Activated T-cell treated with anti-CD3 and anti-CD28 coated beads, Interleukin-2, amount 50 U/mL, for 72 hours (primary cell): ENCODE measurements around the gene ATXN7. TPM values are rescaled to one million over a fixed set of nuclear protein-coding genes. Genes with fewer than 3 reads are reported as not detected.

ENCODE experiments used
- ATAC-seq, 2 donors: fragments of 150-1000 bp; cut with Tn5 transposase; replicated peaks in 1 of 2; 2 replicates each; pipeline ENCODE4 v1.10.0; 2021; ENCODE audit warnings: moderate library complexity in 2 of 2, mild to moderate bottlenecking in 1 of 2
- DNase-seq, 2 donors: peaks; one replicate each; pipeline ENCODE4 v3.0.0; 2021 to 2022; ENCODE audit warnings: mixed read lengths in 1 of 2
- H3K27ac Mint-ChIP-seq: one replicate; pipeline ENCODE4 v1.8.0; 2022; ENCODE audit warnings: mild to moderate bottlenecking, moderate library complexity, mixed read lengths
- H3K27me3 Mint-ChIP-seq: one replicate; pipeline ENCODE4 v1.8.0; 2022; ENCODE audit warnings: low read depth, mixed read lengths
- H3K36me3 Mint-ChIP-seq, 2 donors: one replicate each; pipeline ENCODE4 v1.8.0; 2022; ENCODE audit warnings: mixed read lengths in 2 of 2, mild to moderate bottlenecking in 1 of 2; ENCODE audit not compliant: insufficient read depth in 2 of 2
- H3K4me1 Mint-ChIP-seq: one replicate; pipeline ENCODE4 v1.8.0; 2022; ENCODE audit warnings: low read depth, mixed read lengths
- H3K4me3 Mint-ChIP-seq, 2 donors: one replicate each; pipeline ENCODE4 v1.8.0; 2022; ENCODE audit warnings: mild to moderate bottlenecking in 2 of 2, mixed read lengths in 2 of 2, moderate library complexity in 2 of 2
- H3K9me3 Mint-ChIP-seq, 2 donors: one replicate each; pipeline ENCODE4 v1.8.0; 2022; ENCODE audit warnings: mixed read lengths in 2 of 2
- total RNA-seq, 2 donors: library from RNA; stranded (reverse); gene quantifications; one replicate each; pipeline ENCODE4 v1.2.3, GENCODE V29; 2022

ATXN7 gene
- total RNA-seq, 2 donors from 2014 or later = 49.9 to 51.3 TPM

GRCh38 chr3:63918321-63918720 is 54.7 kb downstream of the ATXN7 start:
- H3K4me1 Mint-ChIP-seq = peaks cover 62% of the 10 kb centered on the region
- ATAC-seq (no peak), DNase-seq (no peak)
- no peak overlapping the region for H3K4me3 Mint-ChIP-seq
- H3K27ac Mint-ChIP-seq = no peak overlapping the region
- H3K36me3 Mint-ChIP-seq = peaks cover 9 to 33% of the 10 kb centered on the region in 2 donors
- H3K27me3 Mint-ChIP-seq = no peaks in the 10 kb centered on the region
- no peaks in the 10 kb centered on the region for H3K9me3 Mint-ChIP-seq

GRCh38 chr3:63920001-63920400 is 56.3 kb downstream of the ATXN7 start:
- no peak for DNase-seq
- no peaks in the 10 kb centered on the region for H3K9me3 Mint-ChIP-seq
- H3K27ac Mint-ChIP-seq = no peak overlapping the region
- H3K4me3 Mint-ChIP-seq = no peak overlapping the region
- H3K4me1 Mint-ChIP-seq = peaks cover 50% of the 10 kb centered on the region
- peaks cover 17 to 46% of the 10 kb centered on the region in 2 donors for H3K36me3 Mint-ChIP-seq
- ATAC-seq = no peak
- H3K27me3 Mint-ChIP-seq = no peaks in the 10 kb centered on the region

DNA sequence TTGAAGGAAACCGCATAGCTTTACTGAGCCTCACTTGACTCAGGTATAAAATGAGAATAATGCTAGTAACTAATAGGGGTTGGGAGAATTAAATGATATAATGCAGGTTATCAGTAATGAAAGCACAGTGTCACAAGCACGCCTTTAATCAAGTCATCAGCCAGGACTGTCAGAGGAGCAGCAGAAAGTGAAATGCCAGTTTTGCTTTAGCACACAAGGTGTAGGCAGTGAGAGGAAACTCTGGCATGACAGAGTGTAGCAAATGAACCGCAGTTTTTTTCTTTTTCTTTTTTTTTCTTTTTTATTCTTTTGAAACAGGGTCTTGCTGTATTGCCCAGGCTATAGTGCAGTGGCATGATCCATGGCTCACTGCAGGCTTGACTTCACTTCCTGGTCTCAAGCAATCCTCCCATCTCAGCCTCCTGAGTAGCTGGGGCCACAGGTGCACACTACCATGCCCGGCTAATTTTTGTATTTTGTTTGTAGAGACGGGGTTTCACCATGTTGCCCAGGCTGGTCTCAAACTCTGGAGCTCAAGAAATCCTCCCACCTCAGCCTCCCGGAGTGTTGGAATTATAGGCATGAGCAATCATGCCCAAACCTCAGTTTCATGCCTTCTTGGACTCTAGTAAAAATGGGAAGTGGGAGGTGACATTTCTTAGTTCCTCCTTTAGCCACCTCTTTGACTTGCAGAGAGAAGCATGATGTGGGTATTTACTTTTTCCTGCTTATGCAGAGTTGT is 58.2 kb downstream of the ATXN7 start:
- Mint-ChIP-seq H3K4me1 (peaks cover 39% of the 10 kb centered on the region), H3K27me3 (no peaks in the 10 kb centered on the region), H3K9me3 (no peaks in the 10 kb centered on the region), H3K4me3 (no peak overlapping the region), H3K27ac (no peak overlapping the region), H3K36me3 (peaks cover 22 to 49% of the 10 kb centered on the region in 2 donors)
- no peak for DNase-seq
- ATAC-seq = no peak

DNA sequence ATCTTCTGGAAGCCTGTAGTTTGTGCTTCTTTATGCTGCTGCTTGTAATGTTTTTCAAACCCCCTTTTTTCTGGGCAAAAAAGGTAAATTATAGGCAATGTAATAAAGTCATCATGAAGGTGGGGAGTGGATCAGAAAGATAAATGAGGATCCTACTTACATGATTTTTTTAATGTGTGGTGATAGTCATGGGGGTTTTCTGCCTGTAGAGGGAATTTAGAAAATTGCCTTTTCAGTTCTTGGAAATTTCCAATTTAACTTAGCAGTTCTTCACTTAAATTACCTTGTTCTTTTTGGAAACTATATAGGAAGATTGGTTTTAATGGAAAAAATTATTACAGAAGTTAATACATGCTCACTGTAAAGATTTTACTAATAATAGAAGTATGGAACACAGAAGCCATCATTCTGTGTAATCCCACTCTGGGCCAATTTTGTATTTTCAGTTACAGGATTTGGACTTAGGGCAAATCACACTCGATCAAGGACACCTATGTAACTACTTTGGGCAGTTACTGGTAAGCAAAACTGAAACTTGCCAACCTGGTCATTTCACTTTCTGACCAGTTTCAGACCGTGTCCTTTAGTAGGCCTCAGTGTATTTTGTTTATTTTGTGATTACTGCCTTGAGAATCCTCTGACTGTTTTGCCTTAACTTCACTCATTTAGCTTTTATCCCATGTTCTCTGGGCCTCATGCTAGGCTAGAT is 59.0 kb downstream of the ATXN7 start:
- Mint-ChIP-seq H3K27me3 (no peaks in the 10 kb centered on the region), H3K4me1 (peaks cover 34% of the 10 kb centered on the region), H3K36me3 (peaks cover 19 to 43% of the 10 kb centered on the region in 2 donors), H3K4me3 (no peak overlapping the region), H3K9me3 (no peaks in the 10 kb centered on the region), H3K27ac (peak overlapping the region; percentile 12)
- DNase-seq (no peak), ATAC-seq (no peak)

- DNase-seq = no peak
- Mint-ChIP-seq H3K9me3 (no peaks in the 10 kb centered on the region), H3K27me3 (no peaks in the 10 kb centered on the region), H3K4me1 (peaks cover 9% of the 10 kb centered on the region), H3K27ac (no peak overlapping the region), H3K4me3 (no peak overlapping the region), H3K36me3 (peaks cover 17 to 33% of the 10 kb centered on the region in 2 donors)
- ATAC-seq = no peak
These were observed 62.6 kb downstream of the ATXN7 start for GRCh38 chr3:63926309-63926708.

- H3K4me3 Mint-ChIP-seq = no peak overlapping the region
- no peaks in the 10 kb centered on the region for H3K9me3 Mint-ChIP-seq
- no peaks in the 10 kb centered on the region for H3K27me3 Mint-ChIP-seq
- H3K36me3 Mint-ChIP-seq = peaks cover 17 to 26% of the 10 kb centered on the region in 2 donors
- DNase-seq (no peak), ATAC-seq (no peak)
- no peak overlapping the region for H3K27ac Mint-ChIP-seq
- peaks cover 7% of the 10 kb centered on the region for H3K4me1 Mint-ChIP-seq
These were observed 64.0 kb downstream of the ATXN7 start for GRCh38 chr3:63927422-63928280.

DNA sequence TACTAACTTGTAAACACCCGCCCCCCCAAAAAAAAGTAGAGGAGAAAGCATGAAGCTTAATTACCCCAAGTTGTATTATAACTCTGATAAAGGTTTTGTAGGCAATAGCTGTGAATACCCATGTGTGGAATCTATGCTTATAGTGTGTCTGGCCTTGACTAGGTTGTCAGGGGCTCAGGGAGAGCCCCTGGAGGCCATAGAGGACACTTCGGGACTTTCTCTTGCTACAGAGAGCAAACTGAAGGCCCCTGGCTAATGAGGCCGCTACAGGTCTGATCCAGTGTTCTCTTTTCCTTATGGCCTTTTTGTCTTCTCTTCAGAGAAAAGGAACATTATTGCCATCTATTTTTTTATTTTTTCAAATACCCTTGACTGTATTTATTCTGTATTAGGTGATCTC is 67.6 kb downstream of the ATXN7 start:
- H3K36me3 Mint-ChIP-seq = peaks cover 2 to 8% of the 10 kb centered on the region in 2 donors
- H3K9me3 Mint-ChIP-seq = no peaks in the 10 kb centered on the region
- ATAC-seq (no peak), DNase-seq (no peak)
- H3K4me3 Mint-ChIP-seq = no peak overlapping the region
- H3K27me3 Mint-ChIP-seq = no peaks in the 10 kb centered on the region
- peaks cover 31% of the 10 kb centered on the region for H3K4me1 Mint-ChIP-seq
- H3K27ac Mint-ChIP-seq = no peak overlapping the region

DNA sequence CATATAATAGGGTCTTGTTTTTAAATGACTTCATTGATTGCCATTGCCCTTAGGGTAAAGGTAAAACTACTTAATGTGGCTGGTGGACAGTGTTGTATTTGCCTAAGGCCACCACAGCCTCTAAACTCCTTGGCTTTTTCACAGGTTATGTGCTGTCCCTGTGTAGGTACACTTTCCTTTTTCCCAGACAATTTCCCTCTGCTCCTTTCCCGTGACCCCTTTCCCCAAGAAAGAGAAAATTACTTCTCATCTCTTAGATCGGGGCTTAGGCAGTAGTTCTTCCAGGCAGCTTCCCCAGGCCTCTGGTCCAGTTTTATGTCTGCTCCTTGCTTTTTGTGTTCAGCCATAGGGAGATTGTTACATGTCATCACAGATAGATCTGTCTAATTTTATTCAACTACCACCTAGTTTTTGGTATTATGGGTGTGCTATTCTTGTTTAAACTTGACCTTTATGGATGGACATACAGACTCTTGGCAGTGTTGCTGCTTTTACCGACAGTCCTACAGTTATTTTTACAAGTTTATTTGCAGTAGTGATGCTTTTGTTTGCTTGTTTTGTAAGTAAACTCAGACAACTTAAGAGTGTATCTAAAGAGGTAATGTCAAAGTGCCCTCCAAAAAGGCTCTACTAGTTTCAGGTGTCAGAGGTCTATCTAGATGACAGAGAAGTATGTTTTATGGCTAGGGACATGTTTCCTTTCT is 69.0 kb downstream of the ATXN7 start:
- Mint-ChIP-seq H3K27ac (peak overlapping the region; percentile 95), H3K4me3 (peak overlapping the region in 1 of 2 donors; percentile 4), H3K4me1 (peaks cover 40% of the 10 kb centered on the region), H3K27me3 (no peaks in the 10 kb centered on the region), H3K36me3 (peaks cover 1 to 7% of the 10 kb centered on the region in 2 donors), H3K9me3 (no peaks in the 10 kb centered on the region)
- DNase-seq (no peak), ATAC-seq (no peak)

- no peak for ATAC-seq
- peak overlapping the region in 1 of 2 donors; percentile 61 for H3K4me3 Mint-ChIP-seq
- peaks cover 48% of the 10 kb centered on the region for H3K4me1 Mint-ChIP-seq
These were observed 69.8 kb downstream of the ATXN7 start for GRCh38 chr3:63933459-63933858.

DNA sequence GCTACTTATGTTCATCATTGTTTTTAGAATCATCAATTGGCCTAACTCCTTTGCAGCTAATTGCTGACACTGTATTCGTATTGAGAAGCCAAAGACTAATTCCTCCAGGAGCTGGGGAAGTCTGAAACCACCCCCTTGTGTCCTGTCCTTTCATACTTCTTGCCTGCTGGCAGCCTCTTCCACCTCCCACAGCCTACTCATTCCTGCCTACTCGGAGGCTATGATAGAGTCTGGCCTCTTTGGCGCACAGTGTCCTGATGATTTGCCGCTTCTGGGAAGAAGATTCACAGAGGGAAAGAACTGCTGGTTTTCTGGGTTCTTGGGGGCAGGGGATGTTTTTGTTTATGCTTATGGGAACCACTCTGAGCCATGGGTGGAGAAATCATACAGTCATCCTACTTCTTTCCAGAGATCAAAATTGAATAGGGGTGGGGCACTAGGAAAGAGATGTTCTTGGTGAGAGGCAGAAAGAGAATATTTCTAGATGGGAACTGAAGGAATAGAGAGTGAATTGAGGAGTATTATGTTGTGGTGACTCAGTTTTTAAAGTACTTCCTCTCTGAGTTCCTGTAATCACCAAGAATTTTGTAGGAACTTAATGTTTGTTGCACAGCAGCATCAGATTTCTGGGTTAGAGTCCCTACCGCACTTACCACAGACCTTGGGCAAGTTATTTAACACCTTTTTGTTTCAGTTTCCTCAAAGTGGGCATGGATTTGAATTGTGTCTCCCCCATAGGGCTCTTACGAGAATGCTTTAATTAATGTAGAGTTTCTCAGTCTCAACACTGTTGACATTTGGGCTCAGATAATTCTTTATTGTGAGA is 70.6 kb downstream of the ATXN7 start:
- peak overlapping the region; percentile 3 to 61 for H3K4me3 Mint-ChIP-seq
- H3K36me3 Mint-ChIP-seq = peaks cover 1 to 6% of the 10 kb centered on the region in 2 donors
- peak overlapping the region; percentile 95 for H3K27ac Mint-ChIP-seq
- peaks cover 53% of the 10 kb centered on the region for H3K4me1 Mint-ChIP-seq
- H3K27me3 Mint-ChIP-seq = no peaks in the 10 kb centered on the region
- peak; percentile 43 to 52 for ATAC-seq
- H3K9me3 Mint-ChIP-seq = no peaks in the 10 kb centered on the region
- no peak for DNase-seq

More at GRCh38 chr3:63933459-63933858, 69.8 kb downstream of the ATXN7 start:
- no peak for DNase-seq
- Mint-ChIP-seq H3K36me3 (peaks cover 1 to 4% of the 10 kb centered on the region in 2 donors), H3K27me3 (no peaks in the 10 kb centered on the region), H3K27ac (peak overlapping the region; percentile 95), H3K9me3 (no peaks in the 10 kb centered on the region)

GRCh38 chr3:63936925-63937324 is 73.3 kb downstream of the ATXN7 start:
- H3K27me3 Mint-ChIP-seq = no peaks in the 10 kb centered on the region
- no peaks in the 10 kb centered on the region for H3K9me3 Mint-ChIP-seq
- no peak overlapping the region for H3K27ac Mint-ChIP-seq
- peak overlapping the region in 1 of 2 donors; percentile 14 for H3K4me3 Mint-ChIP-seq
- H3K36me3 Mint-ChIP-seq = peaks cover 0 to 9% of the 10 kb centered on the region in 2 donors
- DNase-seq = no peak
- no peak for ATAC-seq
- peaks cover 56% of the 10 kb centered on the region for H3K4me1 Mint-ChIP-seq
